Spleen (tissue), 11 donors: ENCODE results near the gene RNF19B. TPM values are rescaled to one million over a fixed set of nuclear protein-coding genes. Genes with fewer than 3 reads are reported as not detected.

Experiments
- DNase-seq: peaks from one replicate; pipeline ENCODE4 v3.0.0-alpha.2; 2020
- H3K27ac ChIP-seq, 8 donors: fragments of 200-600 bp; sonication (generic) in 7 of 8; 1 replicate in 4 of 8; 2 replicates in 4 of 8; pipeline versions ENCODE4 v1.5.0 to v1.8.0; 2016 to 2021; ENCODE audit warnings: inconsistent platforms in 4 of 8, mild to moderate bottlenecking in 4 of 8, moderate library complexity in 1 of 8
- H3K27me3 ChIP-seq, 7 donors: fragments of 200-600 bp; sonication (generic) in 6 of 7; replicated peaks in 1 of 7; 1 replicate in 4 of 7; 2 replicates in 3 of 7; pipeline versions ENCODE4 v1.5.0 to v1.8.0; 2016 to 2021; ENCODE audit warnings: inconsistent platforms in 3 of 7, mild to moderate bottlenecking in 1 of 7
- H3K36me3 ChIP-seq, 6 donors: fragments of 200-600 bp; sonication (generic) in 5 of 6; 1 replicate in 4 of 6; 2 replicates in 2 of 6; pipeline versions ENCODE4 v1.5.0 to v1.8.0; 2016 to 2021; ENCODE audit warnings: inconsistent platforms in 2 of 6
- H3K4me1 ChIP-seq, 6 donors: fragments of 200-600 bp; sonication (generic) in 5 of 6; 1 replicate in 3 of 6; 2 replicates in 3 of 6; pipeline versions ENCODE4 v1.5.0 to v1.8.0; 2016 to 2021; ENCODE audit warnings: inconsistent platforms in 3 of 6
- H3K4me3 ChIP-seq, 8 donors: fragments of 200-600 bp; sonication (generic) in 7 of 8; 1 replicate in 4 of 8; 2 replicates in 4 of 8; pipeline versions ENCODE4 v1.5.0 to v1.8.0; 2016 to 2021; ENCODE audit warnings: inconsistent platforms in 4 of 8, mild to moderate bottlenecking in 4 of 8, moderate library complexity in 2 of 8
- H3K9me3 ChIP-seq, 8 donors: fragments of 200-600 bp; sonication (generic) in 7 of 8; 1 replicate in 4 of 8; 2 replicates in 4 of 8; pipeline versions ENCODE4 v1.5.0 to v1.8.0; 2016 to 2021; ENCODE audit warnings: inconsistent platforms in 4 of 8
- CTCF ChIP-seq, 11 experiments: fragments of 200-600 bp in 7 of 11; fragments of 450-650 bp in 4 of 11; sonication (generic) in 4 of 11; IDR thresholded peaks in 8 of 11; conservative IDR thresholded peaks in 3 of 11; 1 replicate in 7 of 11; 2 replicates in 4 of 11; pipeline versions ENCODE4 v1.4.0 to v1.8.0; 2016 to 2021; ENCODE audit warnings: antibody characterized with exemption in 11 of 11, inconsistent platforms in 4 of 11, mild to moderate bottlenecking in 1 of 11
- POLR2A ChIP-seq, 3 donors: fragments of 450-650 bp; IDR thresholded peaks; one replicate each; pipeline ENCODE4 v1.5.1; 2017; ENCODE audit warnings: antibody characterized with exemption in 3 of 3, mild to moderate bottlenecking in 1 of 3
- POLR2AphosphoS5 ChIP-seq, 3 donors: sonication (generic); formaldehyde crosslinking; IDR thresholded peaks; one replicate each; pipeline ENCODE4 v1.5.1; 2017; ENCODE audit warnings: antibody characterized with exemption in 3 of 3
- WGBS, 5 donors: extraction: QIAGEN DNeasy Blood & Tissue Kit in 3 of 5; methylation state at CpG; one replicate each; pipeline versions ENCODE4 v1.1.5 to v1.1.7; 2013 to 2018; 5-methylcytosine and 5-hydroxymethylcytosine counted together
- intact Hi-C: fragments of 100-400 bp; cut with DNase I; formaldehyde crosslinking; loops from one replicate; pipeline ENCODE4 v1.15.0; 2023; ENCODE audit warnings: low total_unique reads
- polyA plus RNA-seq, 3 donors: library from polyadenylated mRNA; stranded (reverse); fragments of 200-250 nt; gene quantifications; one replicate each; pipeline ENCODE4 v1.2.1, GENCODE V29; 2013
- total RNA-seq, 7 donors: library from RNA; depleted of rRNA in 3 of 7; stranded (reverse); fragments of >200 nt in 3 of 7; fragmentation: NEBNext Ultra II Directional in 4 of 7; extraction: Animal tissue kit (Norgen Biotek cat#: 25700) in 4 of 7; gene quantifications; one replicate each; pipeline versions ENCODE4 v1.1.0 to v1.2.1, GENCODE V29; 2016 to 2021
- donor health status: healthy with polysubstance abuse.
- donor health status: DM: no; HTN: no; CAD: no; lungs with moderate emphysema.
- donor health status: DM: no; HTN: no; CAD: no.
- donor health status: Bipolar disorder and iron deficiency.
- donor health status: healthy.
- donor health status: DM: no; HTN: no; CAD: no.
- donor health status: DM: yes; HTN: yes; CAD: no.

Gene RNF19B
- total and polyA plus RNA-seq, 10 donors, result 3.6 to 38.4 (median 25.6) TPM

DNA sequence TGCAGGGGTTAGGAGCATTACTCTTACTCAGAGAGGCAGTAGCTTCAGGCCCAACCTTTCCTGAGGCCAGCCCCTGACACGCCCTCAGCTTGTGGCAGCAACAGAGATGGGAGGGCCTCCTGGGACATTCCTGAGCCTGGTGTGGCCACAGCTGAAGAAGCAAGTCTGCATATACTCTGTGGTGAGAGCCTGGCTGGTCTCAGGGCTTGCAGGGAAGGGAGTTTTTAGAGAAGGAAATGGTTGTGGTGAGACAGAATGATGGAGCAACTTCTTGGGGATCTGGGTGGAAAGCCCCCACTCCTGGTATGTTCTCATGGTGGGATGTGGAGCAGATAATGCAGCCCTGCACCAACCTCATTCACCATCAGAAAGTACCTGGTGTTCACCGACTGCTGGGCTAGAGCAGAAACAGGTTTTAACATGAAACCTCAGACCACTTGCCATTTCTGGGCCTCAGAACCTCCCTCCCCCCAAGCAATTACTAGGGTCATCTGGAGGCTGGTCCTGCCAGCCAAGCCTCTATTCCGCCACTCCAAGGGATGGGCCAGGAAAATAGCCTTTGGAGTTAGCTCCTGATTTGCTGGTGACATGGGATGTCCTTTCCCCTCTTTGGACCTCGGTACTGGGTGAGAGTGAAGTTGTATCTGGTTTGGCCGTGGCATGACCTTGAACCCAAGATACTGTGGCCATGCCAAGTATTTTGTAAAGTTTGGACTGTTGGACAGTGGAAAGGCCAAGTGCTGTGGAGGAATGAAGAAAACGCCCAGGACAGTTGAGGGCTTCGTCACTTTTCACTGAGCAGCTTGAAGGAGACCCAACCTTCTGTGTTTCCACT is 28.1 kb upstream of the RNF19B start:
- TF ChIP-seq CTCF (IDR thresholded peaks at IDR 0.05 in 8 of 11, conservative IDR thresholded peaks at IDR 0.05 in 3 of 11) (peak in 1 of 11 experiments; percentile 7), POLR2AphosphoS5 (IDR thresholded peaks at IDR 0.05) (peak in 2 of 3 donors; percentile 78 to 79), POLR2A (IDR thresholded peaks at IDR 0.05) (no peak)
- WGBS, 5 donors, result 35 to 54% (median 41%) methylated on average over 7 of the region's 7 CpGs
- peak overlapping the region in 1 of 8 donors; percentile 48 for H3K4me3 ChIP-seq
- DNase-seq, result peak; percentile 92
- peak overlapping the region; percentile 38 to 94 (median 87) for H3K27ac ChIP-seq
- peaks cover 33 to 95% (median 72%) of the 10 kb centered on the region in 6 donors for H3K4me1 ChIP-seq
- intact Hi-C loops, result no loop called here
- no peaks in the 10 kb centered on the region for H3K9me3 ChIP-seq
- H3K36me3 ChIP-seq, result no peaks in the 10 kb centered on the region
- no peaks in the 10 kb centered on the region for H3K27me3 ChIP-seq

GRCh38 chr1:32991819-32992488 is 27.3 kb upstream of the RNF19B start:
- DNase-seq, result peak; percentile 82
- Histone ChIP-seq H3K4me1 (peaks cover 32 to 88% (median 65%) of the 10 kb centered on the region in 6 donors), H3K27me3 (no peaks in the 10 kb centered on the region), H3K27ac (peak overlapping the region; percentile 38 to 94 (median 87)), H3K36me3 (no peaks in the 10 kb centered on the region), H3K4me3 (peak overlapping the region in 1 of 8 donors; percentile 48), H3K9me3 (no peaks in the 10 kb centered on the region)
- intact Hi-C loops, result no loop called here
- TF ChIP-seq CTCF (IDR thresholded peaks at IDR 0.05 in 8 of 11, conservative IDR thresholded peaks at IDR 0.05 in 3 of 11) (no peak), POLR2A (IDR thresholded peaks at IDR 0.05) (peak in 1 of 3 donors; percentile 13)
- WGBS, 5 donors, result 46 to 65% (median 50%) methylated on average over 8 to 9 of the region's 9 CpGs

DNA sequence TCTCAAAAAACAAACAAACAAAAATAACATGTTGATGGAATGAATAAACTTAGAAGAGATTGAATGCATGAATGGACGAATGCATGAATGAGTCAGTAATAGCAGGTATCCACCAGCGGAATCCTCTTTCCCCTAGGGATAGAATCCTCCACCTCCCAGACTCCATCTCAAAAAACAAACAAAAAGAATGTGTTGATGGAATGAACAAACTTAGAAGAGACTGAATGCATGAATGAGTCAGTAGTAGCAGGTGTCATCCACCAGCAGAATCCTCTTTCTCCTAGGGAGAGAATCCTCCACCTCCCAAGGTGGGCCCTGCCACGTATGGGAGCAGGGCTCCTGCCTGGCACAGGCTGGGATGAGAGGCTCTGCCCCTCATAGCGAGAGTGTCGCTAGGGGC is 26.8 kb upstream of the RNF19B start:
- Histone ChIP-seq H3K4me1 (peaks cover 32 to 82% (median 61%) of the 10 kb centered on the region in 6 donors), H3K9me3 (no peaks in the 10 kb centered on the region), H3K27me3 (no peaks in the 10 kb centered on the region), H3K36me3 (no peaks in the 10 kb centered on the region), H3K4me3 (peak overlapping the region in 1 of 8 donors; percentile 48), H3K27ac (peak overlapping the region; percentile 38 to 94 (median 87))
- TF ChIP-seq POLR2AphosphoS5 (IDR thresholded peaks at IDR 0.05) (peak in 1 of 3 donors; percentile 25), CTCF (IDR thresholded peaks at IDR 0.05 in 8 of 11, conservative IDR thresholded peaks at IDR 0.05 in 3 of 11) (no peak), POLR2A (IDR thresholded peaks at IDR 0.05) (no peak)
- intact Hi-C loops, result no loop called here
- DNase-seq, result no peak
- WGBS, 5 donors, result 79 to 93% (median 86%) methylated on average over 5 of the region's 5 CpGs

DNA sequence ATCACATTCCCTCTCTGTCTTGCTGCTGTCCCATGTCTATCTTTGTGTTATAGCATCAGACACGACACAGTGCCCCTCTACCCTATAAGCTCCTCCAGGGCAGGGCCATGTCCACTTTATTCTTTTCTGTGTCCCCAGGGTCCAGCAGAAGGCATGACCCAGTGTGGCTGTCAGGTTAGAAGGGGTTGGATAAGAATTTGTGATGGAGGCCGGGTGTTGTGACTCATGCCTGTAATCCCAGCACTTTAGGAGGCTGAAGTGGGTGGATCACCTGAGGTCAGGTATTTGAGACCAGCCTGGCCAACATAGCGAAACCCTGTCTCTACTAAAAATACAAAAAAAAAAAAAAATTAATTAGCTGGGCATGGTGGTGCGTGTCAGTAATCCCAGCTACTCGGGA is 26.3 kb upstream of the RNF19B start:
- peak overlapping the region in 1 of 8 donors; percentile 33 for H3K4me3 ChIP-seq
- DNase-seq, result no peak
- H3K36me3 ChIP-seq, result no peaks in the 10 kb centered on the region
- H3K4me1 ChIP-seq, result peaks cover 32 to 77% (median 60%) of the 10 kb centered on the region in 6 donors
- intact Hi-C loops, result no loop called here
- H3K27me3 ChIP-seq, result no peaks in the 10 kb centered on the region
- 93 to 98% (median 95%) methylated on average over 5 of the region's 5 CpGs for WGBS, 5 donors
- H3K9me3 ChIP-seq, result no peaks in the 10 kb centered on the region
- peak overlapping the region in 7 of 8 donors; percentile 68 to 94 (median 88) for H3K27ac ChIP-seq
- TF ChIP-seq CTCF (IDR thresholded peaks at IDR 0.05 in 8 of 11, conservative IDR thresholded peaks at IDR 0.05 in 3 of 11), result no peak
- no peak for TF ChIP-seq POLR2A (IDR thresholded peaks at IDR 0.05)
- no peak for TF ChIP-seq POLR2AphosphoS5 (IDR thresholded peaks at IDR 0.05)
